Measurements from ENCODE around the gene TTC28. TPM values are rescaled to one million over a fixed set of nuclear protein-coding genes. Genes with fewer than 3 reads are reported as not detected.

TTC28 gene
- total RNA-seq, 4 donors from 2014 or later, result 35.6 to 42.6 (median 36.9) TPM

GRCh38 chr22:28155808-28156207 is 523.8 kb downstream of the TTC28 start:
- H3K27ac ChIP-seq (replicated peaks in 1 of 4), result no peak overlapping the region
- TF ChIP-seq POLR2AphosphoS5 (IDR thresholded peaks at IDR 0.05), result no peak
- TF ChIP-seq EP300 (IDR thresholded peaks at IDR 0.05), result no peak
- no peak for TF ChIP-seq CTCF (IDR thresholded peaks at IDR 0.05)
- no peak for TF ChIP-seq POLR2A (IDR thresholded peaks at IDR 0.05; ENCODE audit: low read depth)
- intact Hi-C loops (cut with DNase I), result loop anchor here (10.0 kb wide), 1 partner anchor 439 kb away; no protein-coding TSS in a partner anchor
- DNase-seq (ENCODE audit: extremely low spot score), result no peak
- no peak overlapping the region for H3K4me3 ChIP-seq
- no peaks in the 10 kb centered on the region for H3K36me3 ChIP-seq
- no peaks in the 10 kb centered on the region for H3K27me3 ChIP-seq
- peaks cover 0 to 7% (median 0%) of the 10 kb centered on the region in 4 donors for H3K9me3 ChIP-seq
- no peaks in the 10 kb centered on the region for H3K4me1 ChIP-seq

GRCh38 chr22:28154861-28155260 is 524.8 kb downstream of the TTC28 start:
- no peaks in the 10 kb centered on the region for H3K36me3 ChIP-seq
- no peaks in the 10 kb centered on the region for H3K27me3 ChIP-seq
- no peak for DNase-seq (ENCODE audit: extremely low spot score)
- 59% methylated on average over 2 of the region's 2 CpGs for WGBS
- no peaks in the 10 kb centered on the region for H3K4me1 ChIP-seq
- H3K4me3 ChIP-seq, result no peak overlapping the region
- no peak overlapping the region for H3K27ac ChIP-seq (replicated peaks in 1 of 4)
- peaks cover 0 to 7% (median 0%) of the 10 kb centered on the region in 4 donors for H3K9me3 ChIP-seq
- no peak for TF ChIP-seq POLR2AphosphoS5 (IDR thresholded peaks at IDR 0.05)
- TF ChIP-seq POLR2A (IDR thresholded peaks at IDR 0.05; ENCODE audit: low read depth), result no peak
- no peak for TF ChIP-seq EP300 (IDR thresholded peaks at IDR 0.05)
- TF ChIP-seq CTCF (IDR thresholded peaks at IDR 0.05), result no peak
- intact Hi-C loops (cut with DNase I), result loop anchor here (10.0 kb wide), 1 partner anchor 440 kb away; no protein-coding TSS in a partner anchor

- DNase-seq (ENCODE audit: extremely low spot score), result no peak
- TF ChIP-seq POLR2AphosphoS5 (IDR thresholded peaks at IDR 0.05) (no peak), EP300 (IDR thresholded peaks at IDR 0.05) (no peak), POLR2A (IDR thresholded peaks at IDR 0.05; ENCODE audit: low read depth) (no peak), CTCF (IDR thresholded peaks at IDR 0.05) (no peak)
- Histone ChIP-seq H3K4me3 (no peak overlapping the region), H3K9me3 (no peaks in the 10 kb centered on the region), H3K4me1 (peaks cover 0 to 11% (median 7%) of the 10 kb centered on the region in 4 donors), H3K36me3 (no peaks in the 10 kb centered on the region), H3K27ac (replicated peaks in 1 of 4) (no peak overlapping the region), H3K27me3 (no peaks in the 10 kb centered on the region)
- intact Hi-C loops (cut with DNase I), result loop anchor here (10.0 kb wide), 1 partner anchor 444 kb away; no protein-coding TSS in a partner anchor
- 94% methylated on average over 4 of the region's 4 CpGs for WGBS
Measured at GRCh38 chr22:28151151-28151816, 528.4 kb downstream of the TTC28 start.

GRCh38 chr22:28148816-28149465 is 530.7 kb downstream of the TTC28 start:
- DNase-seq (ENCODE audit: extremely low spot score), result no peak
- TF ChIP-seq EP300 (IDR thresholded peaks at IDR 0.05) (no peak), POLR2A (IDR thresholded peaks at IDR 0.05; ENCODE audit: low read depth) (no peak), POLR2AphosphoS5 (IDR thresholded peaks at IDR 0.05) (no peak), CTCF (IDR thresholded peaks at IDR 0.05) (no peak)
- Histone ChIP-seq H3K27ac (replicated peaks in 1 of 4) (no peak overlapping the region), H3K27me3 (no peaks in the 10 kb centered on the region), H3K9me3 (no peaks in the 10 kb centered on the region), H3K4me1 (peaks cover 5 to 20% (median 14%) of the 10 kb centered on the region in 4 donors), H3K4me3 (no peak overlapping the region), H3K36me3 (no peaks in the 10 kb centered on the region)
- intact Hi-C loops (cut with DNase I), result loop anchor here (5.0 kb wide), 1 partner anchor 37 kb away; no protein-coding TSS in a partner anchor
- 92% methylated on average over 6 of the region's 6 CpGs for WGBS

All from esophagus muscularis mucosa (tissue), 4 donors.